ENCODE data around the gene UTF1. TPM values are rescaled to one million over a fixed set of nuclear protein-coding genes. Genes with fewer than 3 reads are reported as not detected.
A peak's percentile ranks its signal among the peaks of the same experiment; 100 is the strongest.

Gene UTF1
- total and polyA plus RNA-seq, 2 of the 8 experiments (the other 6 are each of a cell fraction or from before 2014, with no cell fraction given) = 0.47 to 21.8 TPM

GRCh38 chr10:133182791-133183645 is 47.0 kb upstream of the UTF1 start:
- no peak overlapping the region for H2AK5ac ChIP-seq (ENCODE audit: low read depth, low read length)
- H2BK12ac ChIP-seq (ENCODE audit: low read depth, low read length) = no peak overlapping the region
- TF ChIP-seq CEBPB (IDR thresholded peaks at IDR 0.05; ENCODE audit: low read depth, low read length) (no peak), SRF (IDR thresholded peaks at IDR 0.05; ENCODE audit: low read depth, low read length) (no peak), EGR1 (IDR thresholded peaks at IDR 0.05; ENCODE audit: borderline replicate concordance, low read depth, low read length) (no peak), HDAC2 (IDR thresholded peaks at IDR 0.05; ENCODE audit: borderline replicate concordance in 1 of 2, low read depth in 2 of 2, low read length in 2 of 2) (no peak), KDM5A (IDR thresholded peaks at IDR 0.05; ENCODE audit: low read length) (no peak), SP1 (IDR thresholded peaks at IDR 0.05; ENCODE audit: low read depth, low read length) (no peak), CBX5 (IDR thresholded peaks at IDR 0.05; ENCODE audit: low read depth, low read length) (no peak)
- no peak overlapping the region for H2BK5ac ChIP-seq (ENCODE audit: low read depth, low read length)
- H3K4me3 ChIP-seq (ENCODE audit: extremely low read depth in 1 of 4, insufficient read depth in 2 of 4, low read depth in 3 of 4, low read length in 4 of 4) = no peak overlapping the region
- no peak overlapping the region for H3K27ac ChIP-seq (ENCODE audit: low read depth, low read length)
- no peak overlapping the region for H3K9ac ChIP-seq (replicated peaks in 1 of 4; ENCODE audit: extremely low read depth in 1 of 4, low read depth in 3 of 4, low read length in 3 of 4)
- no peaks in the 10 kb centered on the region for H3K79me1 ChIP-seq (ENCODE audit: low read depth, low read length)
- H3K18ac ChIP-seq (ENCODE audit: extremely low read depth, low read length) = no peak overlapping the region
- H2BK120ac ChIP-seq (replicated peaks; ENCODE audit: low read depth, low read length) = no peak overlapping the region
- no peak overlapping the region for H2BK15ac ChIP-seq (ENCODE audit: low read length)
- peaks cover 0 to 10% of the 10 kb centered on the region in 2 experiments for H4K20me1 ChIP-seq (replicated peaks in 1 of 2; ENCODE audit: control insufficient read depth in 1 of 2, insufficient read depth in 2 of 2, low read length in 2 of 2)
- no peak overlapping the region for H3K56ac ChIP-seq (replicated peaks; ENCODE audit: insufficient read length, low read depth, low read length)
- no peak overlapping the region for H2BK20ac ChIP-seq (ENCODE audit: low read length)
- no peak overlapping the region for H3K4me2 ChIP-seq (ENCODE audit: insufficient read depth in 1 of 2, low read depth in 2 of 2, low read length in 2 of 2)
- FAIRE-seq = no peak
- H3K23ac ChIP-seq (ENCODE audit: insufficient read length) = no peak overlapping the region
- 91% methylated on average over 43 of the region's 66 CpGs; no CpG with 5 or more reads in 1 of the 2 experiments for WGBS, 2 experiments (ENCODE audit: extremely low coverage in 1 of 2, insufficient coverage in 1 of 2, insufficient read length in 1 of 2, insufficient replicate concordance in 2 of 2, low coverage in 1 of 2, low lambda C conversion rate in 2 of 2, missing lambda C conversion rate in 1 of 2)
- 0 out of 2 replicates have a peak, but pooled peaks cover 2% of the 10 kb centered on the region for H3K23me2 ChIP-seq (ENCODE audit: low read depth, low read length)
- peaks cover 0 to 17% (median 10%) of the 10 kb centered on the region in 4 experiments; a peak in 4 of 8 replicates for H3K36me3 ChIP-seq (ENCODE audit: control insufficient read depth in 2 of 4, insufficient read depth in 4 of 4, low read length in 3 of 4)
- no peak overlapping the region for H4K5ac ChIP-seq (ENCODE audit: insufficient read length, low read depth, low read length)
- no peak overlapping the region for H3K4ac ChIP-seq (replicated peaks; ENCODE audit: insufficient read length, low read depth, low read length)
- no peaks in the 10 kb centered on the region; a peak in 1 of 7 replicates for H3K4me1 ChIP-seq (replicated peaks in 1 of 4; ENCODE audit: control insufficient read depth in 3 of 4, insufficient read depth in 4 of 4, low read length in 3 of 4)
- no peaks in the 10 kb centered on the region for H3K27me3 ChIP-seq (replicated peaks in 1 of 4; ENCODE audit: control insufficient read depth in 3 of 4, extremely low read depth in 1 of 4, insufficient read depth in 3 of 4, low read length in 3 of 4)
- CTCF ChIA-PET (ENCODE audit: partially characterized antibody) = interaction anchor here (1.1 to 1.7 kb wide), 3 partner anchors 14 to 40 kb away, joined by 4 to 7 read pairs (median 6); no protein-coding TSS in a partner anchor
- H3K9me3 ChIP-seq (ENCODE audit: insufficient read depth in 2 of 2, low read depth in 1 of 2, low read length in 1 of 2) = peaks cover under 1 to 11% of the 10 kb centered on the region in 2 experiments; a peak in 2 of 4 replicates
- H4K91ac ChIP-seq (replicated peaks; ENCODE audit: insufficient read length, low read length) = no peak overlapping the region
- no peak for DNase-seq (ENCODE audit: low read depth in 1 of 2, low spot score in 2 of 2)
- POLR2A ChIA-PET (ENCODE audit: partially characterized antibody) = interaction anchor here (1.9 to 2.1 kb wide), 2 partner anchors 15 kb away, joined by 5 to 6 read pairs; no protein-coding TSS in a partner anchor
- no peak overlapping the region for H2AFZ ChIP-seq (ENCODE audit: low read length)
- no peaks in the 10 kb centered on the region for H3K79me2 ChIP-seq (ENCODE audit: control insufficient read depth in 1 of 2, insufficient read depth in 2 of 2, low read length in 2 of 2)
- H4K8ac ChIP-seq (ENCODE audit: extremely low read depth, insufficient read depth, low read length) = 0 out of 2 replicates have a peak overlapping the region, but pooled peaks have one; percentile 25
- H3K14ac ChIP-seq (ENCODE audit: insufficient read length) = no peak overlapping the region
